NCI-H128 (cell line): ENCODE measurements around the gene ATP1A1.
A peak's percentile ranks its signal among the peaks of the same experiment; 100 is the strongest.

Experiments
- DNase-seq: peaks from one replicate; lab custom pipeline; 2025; ENCODE audit not compliant: unreplicated experiment; lab: John Stamatoyannopoulos, UW

ATP1A1 gene

GRCh38 chr1:116412480-116412798, 39.4 kb downstream of the ATP1A1 start:
- no peak for DNase-seq

- DNase-seq, result no peak
These were observed 39.9 kb downstream of the ATP1A1 start for GRCh38 chr1:116412898-116413297.

GRCh38 chr1:116413414-116413813, 40.4 kb downstream of the ATP1A1 start:
- DNase-seq, result no peak

- no peak for DNase-seq
These were observed 41.3 kb downstream of the ATP1A1 start for GRCh38 chr1:116414364-116414763.

- DNase-seq, result no peak
These were observed 42.2 kb downstream of the ATP1A1 start for GRCh38 chr1:116415200-116415698.

GRCh38 chr1:116415699-116416533, 42.9 kb downstream of the ATP1A1 start:
- DNase-seq, result peak; percentile 44

- DNase-seq, result no peak
These were observed 43.9 kb downstream of the ATP1A1 start for GRCh38 chr1:116416854-116417513.

- DNase-seq, result no peak
These were observed 44.6 kb downstream of the ATP1A1 start for GRCh38 chr1:116417678-116418077.

GRCh38 chr1:116418091-116418830, 45.2 kb downstream of the ATP1A1 start:
- peak; percentile 65 for DNase-seq

GRCh38 chr1:116420417-116421200, 47.6 kb downstream of the ATP1A1 start:
- no peak for DNase-seq

- no peak for DNase-seq
These were observed 51.4 kb downstream of the ATP1A1 start for GRCh38 chr1:116424438-116424837.

GRCh38 chr1:116424863-116425262, 51.8 kb downstream of the ATP1A1 start:
- no peak for DNase-seq

- no peak for DNase-seq
These were observed 52.9 kb downstream of the ATP1A1 start for GRCh38 chr1:116425987-116426386.

GRCh38 chr1:116426401-116426800, 53.4 kb downstream of the ATP1A1 start:
- DNase-seq, result no peak

- DNase-seq, result no peak
These were observed 55.5 kb downstream of the ATP1A1 start for GRCh38 chr1:116428576-116428975.

- DNase-seq, result no peak
These were observed 56.9 kb downstream of the ATP1A1 start for GRCh38 chr1:116429821-116430374.

- DNase-seq, result no peak
These were observed 58.9 kb downstream of the ATP1A1 start for GRCh38 chr1:116431870-116432500.

- no peak for DNase-seq
These were observed 59.7 kb downstream of the ATP1A1 start for GRCh38 chr1:116432655-116433265.
